KMS-11 (cell line): ENCODE measurements around the gene EDA.
"Not testable (repeated sequence)": the region's sequence is repeated elsewhere in the genome, so short reads cannot be mapped to it uniquely, and the experiment has no call there.

Experiments used
- H2AFZ ChIP-seq: fragments of 200-600 bp; sonication (generic); 2 replicates; pipeline ENCODE4 v1.6.1; 2016; ENCODE audit warnings: antibody characterized with exemption, mixed run types, low read depth
- H3K27ac ChIP-seq: fragments of 200-600 bp; sonication (generic); 2 replicates; pipeline ENCODE4 v1.6.1; 2016; ENCODE audit warnings: mild to moderate bottlenecking, mixed run types
- H3K27me3 ChIP-seq: fragments of 200-600 bp; sonication (generic); 2 replicates; pipeline ENCODE4 v1.6.1; 2017; ENCODE audit warnings: mild to moderate bottlenecking, low read depth, mixed run types, moderate library complexity; ENCODE audit not compliant: insufficient read depth
- H3K36me3 ChIP-seq: fragments of 200-600 bp; sonication (generic); 2 replicates; pipeline ENCODE4 v1.6.1; 2017; ENCODE audit warnings: mild to moderate bottlenecking, mixed run types; ENCODE audit not compliant: insufficient read depth
- H3K4me1 ChIP-seq: fragments of 200-600 bp; sonication (generic); 2 replicates; pipeline ENCODE4 v1.6.1; 2016; ENCODE audit warnings: mild to moderate bottlenecking, low read depth, mixed run types; ENCODE audit not compliant: poor library complexity, severe bottlenecking
- H3K4me2 ChIP-seq: fragments of 200-600 bp; sonication (generic); 2 replicates; pipeline ENCODE4 v1.7.0; 2016; ENCODE audit warnings: mild to moderate bottlenecking, mixed run types
- H3K4me3 ChIP-seq: fragments of 200-600 bp; sonication (generic); IDR thresholded peaks from 2 replicates; pipeline ENCODE4 v1.6.1; 2017; ENCODE audit warnings: low read depth, low read length, mixed read lengths; ENCODE audit not compliant: insufficient read depth
- H3K79me2 ChIP-seq: fragments of 200-600 bp; sonication (generic); 2 replicates; pipeline ENCODE4 v1.6.1; 2016; ENCODE audit warnings: low read depth, mixed run types; ENCODE audit not compliant: insufficient read depth
- H3K9ac ChIP-seq: fragments of 200-600 bp; sonication (generic); 2 replicates; pipeline ENCODE4 v1.6.1; 2016; ENCODE audit warnings: mild to moderate bottlenecking, mixed run types
- H4K20me1 ChIP-seq: fragments of 200-600 bp; sonication (generic); 2 replicates; pipeline ENCODE4 v1.6.1; 2016; ENCODE audit warnings: mild to moderate bottlenecking, mixed run types; ENCODE audit not compliant: insufficient read depth
- TF ChIP-seq, protein P1 (sequence below): fragments of 200-600 bp; sonication (generic); conservative IDR thresholded peaks from 2 replicates; pipeline ENCODE4 v1.6.1; 2017; ENCODE audit warnings: low read depth, mild to moderate bottlenecking, antibody characterized with exemption, low read length, moderate library complexity, mixed read lengths

EDA gene

GRCh38 chrX:69815519-69815918 lies 199.6 kb downstream of the EDA start:
- Histone ChIP-seq H3K4me1 (peaks cover 11% of the 10 kb centered on the region), H3K9ac (no peak overlapping the region), H3K4me3 (no peak overlapping the region), H4K20me1 (no peaks in the 10 kb centered on the region), H2AFZ (no peak overlapping the region), H3K36me3 (no peaks in the 10 kb centered on the region), H3K27me3 (no peaks in the 10 kb centered on the region), H3K27ac (no peak overlapping the region), H3K4me2 (no peak overlapping the region), H3K79me2 (no peaks in the 10 kb centered on the region)
- TF ChIP-seq, protein P1, sequence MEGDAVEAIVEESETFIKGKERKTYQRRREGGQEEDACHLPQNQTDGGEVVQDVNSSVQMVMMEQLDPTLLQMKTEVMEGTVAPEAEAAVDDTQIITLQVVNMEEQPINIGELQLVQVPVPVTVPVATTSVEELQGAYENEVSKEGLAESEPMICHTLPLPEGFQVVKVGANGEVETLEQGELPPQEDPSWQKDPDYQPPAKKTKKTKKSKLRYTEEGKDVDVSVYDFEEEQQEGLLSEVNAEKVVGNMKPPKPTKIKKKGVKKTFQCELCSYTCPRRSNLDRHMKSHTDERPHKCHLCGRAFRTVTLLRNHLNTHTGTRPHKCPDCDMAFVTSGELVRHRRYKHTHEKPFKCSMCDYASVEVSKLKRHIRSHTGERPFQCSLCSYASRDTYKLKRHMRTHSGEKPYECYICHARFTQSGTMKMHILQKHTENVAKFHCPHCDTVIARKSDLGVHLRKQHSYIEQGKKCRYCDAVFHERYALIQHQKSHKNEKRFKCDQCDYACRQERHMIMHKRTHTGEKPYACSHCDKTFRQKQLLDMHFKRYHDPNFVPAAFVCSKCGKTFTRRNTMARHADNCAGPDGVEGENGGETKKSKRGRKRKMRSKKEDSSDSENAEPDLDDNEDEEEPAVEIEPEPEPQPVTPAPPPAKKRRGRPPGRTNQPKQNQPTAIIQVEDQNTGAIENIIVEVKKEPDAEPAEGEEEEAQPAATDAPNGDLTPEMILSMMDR = no peak

DNA sequence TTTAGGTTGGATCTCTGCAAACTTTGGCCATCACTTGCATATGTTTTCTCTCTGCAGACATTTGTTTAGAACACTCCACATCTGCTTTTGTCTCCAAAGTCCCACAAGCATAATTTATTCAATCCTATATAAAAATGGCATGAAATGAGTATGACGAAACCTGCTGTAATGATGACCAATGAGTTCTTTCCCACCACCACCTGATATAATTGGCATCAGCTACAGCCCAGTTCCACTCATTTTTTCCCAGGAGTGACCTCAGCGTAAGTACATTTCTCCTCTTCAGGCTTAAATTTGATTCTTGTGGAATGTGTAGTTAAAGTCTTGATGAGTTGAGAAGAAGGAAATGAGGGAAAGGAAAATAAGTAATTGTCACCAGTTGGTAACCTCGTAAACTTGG lies 228.7 kb downstream of the EDA start:
- no peak overlapping the region for H2AFZ ChIP-seq
- no peaks in the 10 kb centered on the region for H3K36me3 ChIP-seq
- H3K27me3 ChIP-seq = no peaks in the 10 kb centered on the region
- no peaks in the 10 kb centered on the region for H4K20me1 ChIP-seq
- no peak overlapping the region for H3K27ac ChIP-seq
- no peak overlapping the region for H3K4me2 ChIP-seq
- no peak overlapping the region for H3K4me3 ChIP-seq
- no peak overlapping the region for H3K9ac ChIP-seq
- TF ChIP-seq, protein P1 = no peak
- no peaks in the 10 kb centered on the region for H3K79me2 ChIP-seq
- no peaks in the 10 kb centered on the region for H3K4me1 ChIP-seq

DNA sequence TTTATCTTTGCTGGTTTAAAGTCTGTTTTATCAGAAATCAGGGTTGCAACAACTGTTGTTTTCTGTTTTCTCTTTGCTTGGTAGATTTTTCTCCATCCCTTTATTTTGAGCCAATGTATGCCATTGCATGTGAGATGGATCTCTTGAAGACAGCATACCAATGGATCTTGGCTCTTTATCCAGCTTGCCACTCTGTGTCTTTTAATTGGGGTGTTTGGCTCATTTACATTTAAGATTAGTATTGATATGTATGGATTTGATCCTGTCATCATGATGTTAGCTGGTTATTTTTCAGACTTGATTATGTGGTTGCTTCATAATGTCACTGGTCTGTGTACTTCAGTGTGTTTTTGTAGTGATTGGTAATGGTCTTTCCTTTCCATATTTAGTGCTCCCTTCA lies 244.1 kb downstream of the EDA start:
- not testable (repeated sequence) for H4K20me1 ChIP-seq, H3K27ac ChIP-seq, H3K4me2 ChIP-seq, H3K79me2 ChIP-seq, H3K9ac ChIP-seq, H3K4me3 ChIP-seq, H3K27me3 ChIP-seq, H2AFZ ChIP-seq, H3K36me3 ChIP-seq, H3K4me1 ChIP-seq

- Histone ChIP-seq H3K9ac (no peak overlapping the region), H2AFZ (no peak overlapping the region), H3K4me2 (no peak overlapping the region), H3K79me2 (no peaks in the 10 kb centered on the region), H3K27me3 (no peaks in the 10 kb centered on the region), H4K20me1 (no peaks in the 10 kb centered on the region), H3K4me3 (no peak overlapping the region), H3K4me1 (no peaks in the 10 kb centered on the region), H3K27ac (no peak overlapping the region), H3K36me3 (no peaks in the 10 kb centered on the region)
- TF ChIP-seq, protein P1 = no peak
Measured at GRCh38 chrX:69876221-69876620, 260.3 kb downstream of the EDA start.

DNA sequence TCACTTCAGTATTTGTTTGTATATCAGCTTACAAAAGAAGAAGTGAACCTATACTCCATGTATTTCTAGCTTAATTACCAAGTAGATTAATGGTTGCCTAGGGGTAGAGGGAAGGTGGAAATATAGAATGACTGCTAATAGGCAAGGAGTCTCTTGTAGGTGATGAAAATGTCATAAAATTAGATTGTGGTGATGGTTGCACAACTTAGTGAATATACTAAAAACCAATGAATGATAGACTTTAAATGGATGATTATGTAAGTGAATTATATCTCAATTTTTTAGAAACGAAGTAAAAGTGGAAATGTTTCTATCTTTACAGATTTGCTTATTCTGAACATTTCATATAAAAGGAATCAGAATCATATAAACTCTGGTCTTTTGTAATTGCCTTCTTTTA lies 268.3 kb downstream of the EDA start:
- Histone ChIP-seq H3K9ac (no peak overlapping the region), H3K4me1 (no peaks in the 10 kb centered on the region), H3K4me3 (no peak overlapping the region), H3K4me2 (no peak overlapping the region), H4K20me1 (no peaks in the 10 kb centered on the region), H3K27me3 (no peaks in the 10 kb centered on the region), H3K27ac (no peak overlapping the region), H3K79me2 (no peaks in the 10 kb centered on the region), H2AFZ (no peak overlapping the region), H3K36me3 (no peaks in the 10 kb centered on the region)
- TF ChIP-seq, protein P1 = no peak
